ENCODE results near the gene SSR1. TPM values are rescaled to one million over a fixed set of nuclear protein-coding genes. Genes with fewer than 3 reads are reported as not detected.
A peak's percentile ranks its signal among the peaks of the same experiment; 100 is the strongest.

The SSR1 gene
- total RNA-seq, 1 experiment from 2014 or later = 102 TPM

DNA sequence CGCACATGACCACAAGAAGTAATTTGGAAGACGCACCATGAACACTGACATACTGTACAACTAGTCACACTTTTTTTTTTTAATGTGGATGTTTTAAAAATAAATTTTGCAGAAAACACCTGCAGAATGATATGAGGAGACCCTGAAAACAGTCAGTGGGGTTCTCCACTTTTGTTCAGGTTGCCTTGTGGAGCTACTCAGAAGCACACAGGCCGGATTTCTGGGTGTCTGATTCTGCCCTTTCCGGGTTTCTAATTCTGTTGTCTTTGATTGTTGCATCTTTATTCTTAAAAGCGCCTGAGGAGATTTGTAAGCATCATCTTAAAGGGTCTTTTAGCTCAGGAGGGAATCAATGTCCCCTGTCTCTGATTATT lies 74.5 kb downstream of the SSR1 start:
- Histone ChIP-seq H3K4ac (ENCODE audit: low read depth, low read length) (no peak overlapping the region), H2BK12ac (ENCODE audit: insufficient read length, low read depth, low read length) (no peak overlapping the region), H3K9me3 (ENCODE audit: control insufficient read depth, low read depth, low read length) (no peaks in the 10 kb centered on the region), H3K14ac (ENCODE audit: insufficient read depth, low read length) (no peak overlapping the region), H4K20me1 (ENCODE audit: control insufficient read depth, insufficient read depth, insufficient read length) (no peaks in the 10 kb centered on the region), H4K5ac (ENCODE audit: insufficient read length, low read depth, low read length) (no peak overlapping the region), H3K18ac (ENCODE audit: insufficient read length, low read depth, low read length) (no peak overlapping the region), H3K79me1 (ENCODE audit: insufficient read depth, low read depth, low read length, poor library complexity, severe bottlenecking) (no peaks in the 10 kb centered on the region), H3K4me2 (ENCODE audit: insufficient read depth, insufficient read length, low read length) (no peak overlapping the region), H3K4me1 (ENCODE audit: insufficient read depth, low read length) (peaks cover 15% of the 10 kb centered on the region), H3K56ac (ENCODE audit: insufficient read length, low read depth, low read length) (no peak overlapping the region), H2BK120ac (ENCODE audit: low read depth, low read length, poor library complexity, severe bottlenecking) (no peak overlapping the region), H2AFZ (ENCODE audit: low read length) (no peak overlapping the region), H3K27ac (ENCODE audit: insufficient read length, low read depth, low read length) (no peak overlapping the region), H3K23me2 (ENCODE audit: insufficient read length, low read depth, low read length, poor library complexity, severe bottlenecking) (no peaks in the 10 kb centered on the region), H2BK15ac (ENCODE audit: low read depth, low read length) (no peak overlapping the region), H3T11ph (ENCODE audit: low read length) (no peak overlapping the region), H3K9ac (ENCODE audit: extremely low read depth, insufficient read length, low read length) (no peak overlapping the region), H4K91ac (ENCODE audit: insufficient read length, low read depth, low read length) (no peak overlapping the region), H3K79me2 (ENCODE audit: insufficient read depth, low read length) (no peaks in the 10 kb centered on the region), H3K23ac (ENCODE audit: insufficient read length, low read depth, low read length) (no peak overlapping the region), H2BK20ac (ENCODE audit: low read depth, low read length, poor library complexity, severe bottlenecking) (no peak overlapping the region), H2BK5ac (ENCODE audit: insufficient read length, low read length) (no peak overlapping the region), H3K27me3 (ENCODE audit: insufficient read depth, low read length) (no peaks in the 10 kb centered on the region), H4K8ac (replicated peaks; ENCODE audit: insufficient read length, low read depth, low read length) (no peak overlapping the region), H2AK5ac (ENCODE audit: insufficient read length, low read length) (no peak overlapping the region)
- Mint-ChIP-seq H3K27ac (peak overlapping the region in 1 of 3 experiments; percentile 19; a peak in 1 of 7 replicates), H3K27me3 (ENCODE audit: low read depth) (no peaks in the 10 kb centered on the region), H3K4me3 (0 out of 5 replicates have a peak overlapping the region, but pooled peaks of 1 of the 2 experiments have one; percentile 27), H3K36me3 (ENCODE audit: insufficient read depth in 1 of 3, low read depth in 3 of 3) (peaks cover 2 to 7% (median 4%) of the 10 kb centered on the region in 3 experiments; a peak in 6 of 7 replicates), H3K4me1 (peaks cover 35 to 38% of the 10 kb centered on the region in 2 experiments), H3K9me3 (no peaks in the 10 kb centered on the region)
- no peak for TF ChIP-seq CTCF (conservative IDR thresholded peaks at IDR 0.05)
- DNase-seq = no peak
- no CpG with 5 or more reads among the region's 5 CpGs for WGBS (ENCODE audit: extremely low coverage, insufficient read length, low lambda C conversion rate)

All from H9 (cell line).